ENCODE results near the gene PCF11. TPM values are rescaled to one million over a fixed set of nuclear protein-coding genes. Genes with fewer than 3 reads are reported as not detected.
"Not testable (repeated sequence)": the region's sequence is repeated elsewhere in the genome, so short reads cannot be mapped to it uniquely, and the experiment has no call there.

Gene PCF11
- total RNA-seq, 1 experiment from 2014 or later: 52.9 TPM

- ChIA-PET POLR2A (ENCODE audit: unreplicated experiment) (no interaction called here), CTCF (no interaction called here)
- no peak for TF ChIP-seq EZH2 (IDR thresholded peaks at IDR 0.05; ENCODE audit: low read depth)
- TF ChIP-seq CTCF (conservative IDR thresholded peaks at IDR 0.05): no peak
- DNase-seq: no peak
- no peaks in the 10 kb centered on the region; the same call in 1 of the 2 replicates for H4K20me1 ChIP-seq (ENCODE audit: insufficient read depth)
- H3K27ac ChIP-seq: no peak overlapping the region
- H3F3A ChIP-seq (ENCODE audit: insufficient read depth, low read depth): peaks cover 2% of the 10 kb centered on the region; the same call in 1 of the 2 replicates
- no peak overlapping the region for H3K4me2 ChIP-seq
- no TSS peak for BruUV-seq (replicated peaks)
- peaks cover 3% of the 10 kb centered on the region; the same call in 1 of the 2 replicates for H3K9me3 ChIP-seq (ENCODE audit: insufficient read depth, low read depth)
- peaks cover 22% of the 10 kb centered on the region for H3K4me1 ChIP-seq (replicated peaks; ENCODE audit: insufficient read depth)
- H3K36me3 ChIP-seq (ENCODE audit: low read depth): 0 out of 2 replicates have a peak, but pooled peaks cover 11% of the 10 kb centered on the region
- no peak overlapping the region for H2AFZ ChIP-seq
- intact Hi-C loops (cut with micrococcal nuclease; ENCODE audit: unreplicated experiment): no loop called here
- H3K79me2 ChIP-seq (ENCODE audit: low read depth): peaks cover 22% of the 10 kb centered on the region; the same call in 1 of the 2 replicates
- H3K9me2 ChIP-seq (ENCODE audit: insufficient read depth): no peaks in the 10 kb centered on the region
- H3K4me3 ChIP-seq: no peak overlapping the region
- no peaks in the 10 kb centered on the region for H3K27me3 ChIP-seq (ENCODE audit: insufficient read depth, low read depth)
Observed at GRCh38 chr11:83200035-83200434, 43.1 kb downstream of the PCF11 start.

GRCh38 chr11:83205608-83206185 is 48.8 kb downstream of the PCF11 start:
- POLR2A ChIA-PET (ENCODE audit: unreplicated experiment): no interaction called here
- no TSS peak for BruUV-seq (replicated peaks)

GRCh38 chr11:83206221-83206620 is 49.3 kb downstream of the PCF11 start:
- ChIA-PET POLR2A (ENCODE audit: unreplicated experiment) (no interaction called here), CTCF (no interaction called here)
- Histone ChIP-seq H2AFZ (no peak overlapping the region), H3K79me2 (ENCODE audit: low read depth) (no peaks in the 10 kb centered on the region), H4K20me1 (ENCODE audit: insufficient read depth) (no peaks in the 10 kb centered on the region), H3K4me1 (replicated peaks; ENCODE audit: insufficient read depth) (no peaks in the 10 kb centered on the region), H3K9me2 (ENCODE audit: insufficient read depth) (no peaks in the 10 kb centered on the region), H3F3A (ENCODE audit: insufficient read depth, low read depth) (no peaks in the 10 kb centered on the region), H3K27ac (no peak overlapping the region), H3K9me3 (ENCODE audit: insufficient read depth, low read depth) (peaks cover 3% of the 10 kb centered on the region; the same call in 1 of the 2 replicates), H3K4me2 (no peak overlapping the region), H3K36me3 (ENCODE audit: low read depth) (peaks cover 20% of the 10 kb centered on the region), H3K27me3 (ENCODE audit: insufficient read depth, low read depth) (no peaks in the 10 kb centered on the region), H3K4me3 (no peak overlapping the region)
- TF ChIP-seq EZH2 (IDR thresholded peaks at IDR 0.05; ENCODE audit: low read depth) (no peak), CTCF (conservative IDR thresholded peaks at IDR 0.05) (no peak)
- no TSS peak for BruUV-seq (replicated peaks)
- intact Hi-C loops (cut with micrococcal nuclease; ENCODE audit: unreplicated experiment): no loop called here
- DNase-seq: no peak

More at GRCh38 chr11:83205608-83206185, 48.8 kb downstream of the PCF11 start:
- DNase-seq: no peak
- Histone ChIP-seq H3K27ac (no peak overlapping the region), H3K27me3 (ENCODE audit: insufficient read depth, low read depth) (no peaks in the 10 kb centered on the region), H3K9me3 (ENCODE audit: insufficient read depth, low read depth) (peaks cover 3% of the 10 kb centered on the region; the same call in 1 of the 2 replicates), H3K4me2 (no peak overlapping the region), H2AFZ (no peak overlapping the region), H3K36me3 (ENCODE audit: low read depth) (peaks cover 17% of the 10 kb centered on the region), H4K20me1 (ENCODE audit: insufficient read depth) (no peaks in the 10 kb centered on the region), H3K9me2 (ENCODE audit: insufficient read depth) (no peaks in the 10 kb centered on the region), H3K4me1 (replicated peaks; ENCODE audit: insufficient read depth) (no peaks in the 10 kb centered on the region), H3K4me3 (no peak overlapping the region), H3K79me2 (ENCODE audit: low read depth) (no peaks in the 10 kb centered on the region), H3F3A (ENCODE audit: insufficient read depth, low read depth) (no peaks in the 10 kb centered on the region)
- intact Hi-C loops (cut with micrococcal nuclease; ENCODE audit: unreplicated experiment): no loop called here
- TF ChIP-seq CTCF (conservative IDR thresholded peaks at IDR 0.05): no peak
- no peak for TF ChIP-seq EZH2 (IDR thresholded peaks at IDR 0.05; ENCODE audit: low read depth)
- CTCF ChIA-PET: no interaction called here

GRCh38 chr11:83206771-83207382 is 49.9 kb downstream of the PCF11 start:
- intact Hi-C loops (cut with micrococcal nuclease; ENCODE audit: unreplicated experiment); BruUV-seq (replicated peaks); H3K27ac ChIP-seq; H3F3A ChIP-seq (ENCODE audit: insufficient read depth, low read depth); CTCF ChIA-PET; H3K9me3 ChIP-seq (ENCODE audit: insufficient read depth, low read depth); H3K4me2 ChIP-seq; DNase-seq; H3K4me1 ChIP-seq (replicated peaks; ENCODE audit: insufficient read depth); H3K27me3 ChIP-seq (ENCODE audit: insufficient read depth, low read depth); H3K9me2 ChIP-seq (ENCODE audit: insufficient read depth); H2AFZ ChIP-seq; POLR2A ChIA-PET (ENCODE audit: unreplicated experiment); H3K79me2 ChIP-seq (ENCODE audit: low read depth); H4K20me1 ChIP-seq (ENCODE audit: insufficient read depth); H3K4me3 ChIP-seq: not testable (repeated sequence)
- H3K36me3 ChIP-seq (ENCODE audit: low read depth): peaks cover 20% of the 10 kb centered on the region

Measured in PC-9 (cell line).